HG03108 (cell line): ENCODE measurements around the gene RNF208.
"Not testable (repeated sequence)": the region's sequence is repeated elsewhere in the genome, so short reads cannot be mapped to it uniquely, and the experiment has no call there.

Experiments used
- ATAC-seq: cut with Tn5 transposase; IDR thresholded peaks from one replicate; pipeline ENCODE4 v1.9.1; 2021; ENCODE audit warnings: moderate library complexity; ENCODE audit not compliant: unreplicated experiment

Gene RNF208, protein sequence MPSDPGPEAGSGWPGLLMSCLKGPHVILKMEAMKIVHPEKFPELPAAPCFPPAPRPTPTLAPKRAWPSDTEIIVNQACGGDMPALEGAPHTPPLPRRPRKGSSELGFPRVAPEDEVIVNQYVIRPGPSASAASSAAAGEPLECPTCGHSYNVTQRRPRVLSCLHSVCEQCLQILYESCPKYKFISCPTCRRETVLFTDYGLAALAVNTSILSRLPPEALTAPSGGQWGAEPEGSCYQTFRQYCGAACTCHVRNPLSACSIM

DNA sequence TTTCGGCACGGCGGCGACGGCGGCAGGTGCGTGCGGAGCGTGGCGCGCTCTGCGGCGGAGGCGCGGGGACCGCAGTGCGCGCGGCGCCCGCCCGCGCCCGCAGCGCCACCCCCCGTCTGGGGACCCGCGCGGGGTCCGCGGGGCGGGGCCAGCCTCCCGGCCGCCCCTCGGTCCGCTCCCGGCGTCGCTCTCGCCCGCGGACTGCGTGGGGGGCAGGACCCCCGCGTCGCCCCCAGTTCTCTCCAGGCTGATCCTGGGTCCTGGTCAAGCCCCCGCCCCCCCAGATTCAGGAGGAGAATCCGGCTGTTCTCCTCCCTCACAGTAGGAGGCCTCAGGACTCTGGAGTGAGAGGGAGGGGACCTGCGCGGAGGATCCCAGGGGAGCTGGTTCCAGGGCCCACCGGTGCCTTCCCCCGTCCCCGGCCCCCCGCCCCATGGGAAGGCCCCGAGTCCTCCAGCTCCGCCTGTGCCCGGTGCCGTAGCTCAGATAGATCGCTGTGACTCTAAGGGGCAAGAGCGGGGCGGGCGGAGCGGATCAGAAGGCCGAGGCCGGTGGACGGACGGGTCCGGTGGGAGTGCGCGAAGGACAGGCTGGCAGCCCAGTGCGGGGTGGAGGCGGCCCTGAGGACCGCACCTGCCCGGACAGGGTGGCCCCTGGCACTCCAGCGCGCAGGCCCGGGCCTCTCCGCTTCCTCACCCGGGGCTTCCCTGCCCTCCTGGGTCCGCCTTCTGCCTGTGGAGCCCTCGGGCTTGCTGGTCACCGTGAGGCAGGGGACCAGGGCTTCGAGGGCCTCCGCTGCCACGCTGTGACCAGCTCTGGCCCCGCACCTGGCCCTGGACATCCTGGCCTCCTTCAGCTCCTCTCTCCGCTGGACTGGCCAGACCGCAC lies at the start of gene RNF208:
Gene RNF208, minus strand, starts transcription at position 51 of the 888 bp plus-strand sequence. CDS start 1,028 bp downstream, outside the sequence.
- ATAC-seq: peak; percentile 4

DNA sequence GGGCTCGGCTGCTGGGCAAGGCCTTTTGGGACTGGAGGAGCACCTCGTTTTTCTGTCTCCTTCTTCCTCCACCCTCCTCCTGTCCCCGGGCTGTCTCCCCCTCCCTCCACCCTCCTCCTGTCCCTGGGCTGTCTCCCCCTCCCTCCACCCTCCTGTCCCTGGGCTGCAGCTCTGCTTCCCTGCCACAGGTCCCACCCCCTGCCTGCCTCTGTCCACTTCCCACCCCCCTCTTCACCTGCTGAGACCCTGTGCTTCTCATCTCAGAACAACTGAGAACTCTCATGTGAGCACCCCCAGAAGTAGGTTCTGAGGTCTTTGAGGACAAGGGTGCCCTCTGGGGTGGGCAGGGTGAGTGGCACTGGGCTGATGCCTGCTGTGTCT lies 49.6 kb upstream of the RNF208 start:
- no peak for ATAC-seq

DNA sequence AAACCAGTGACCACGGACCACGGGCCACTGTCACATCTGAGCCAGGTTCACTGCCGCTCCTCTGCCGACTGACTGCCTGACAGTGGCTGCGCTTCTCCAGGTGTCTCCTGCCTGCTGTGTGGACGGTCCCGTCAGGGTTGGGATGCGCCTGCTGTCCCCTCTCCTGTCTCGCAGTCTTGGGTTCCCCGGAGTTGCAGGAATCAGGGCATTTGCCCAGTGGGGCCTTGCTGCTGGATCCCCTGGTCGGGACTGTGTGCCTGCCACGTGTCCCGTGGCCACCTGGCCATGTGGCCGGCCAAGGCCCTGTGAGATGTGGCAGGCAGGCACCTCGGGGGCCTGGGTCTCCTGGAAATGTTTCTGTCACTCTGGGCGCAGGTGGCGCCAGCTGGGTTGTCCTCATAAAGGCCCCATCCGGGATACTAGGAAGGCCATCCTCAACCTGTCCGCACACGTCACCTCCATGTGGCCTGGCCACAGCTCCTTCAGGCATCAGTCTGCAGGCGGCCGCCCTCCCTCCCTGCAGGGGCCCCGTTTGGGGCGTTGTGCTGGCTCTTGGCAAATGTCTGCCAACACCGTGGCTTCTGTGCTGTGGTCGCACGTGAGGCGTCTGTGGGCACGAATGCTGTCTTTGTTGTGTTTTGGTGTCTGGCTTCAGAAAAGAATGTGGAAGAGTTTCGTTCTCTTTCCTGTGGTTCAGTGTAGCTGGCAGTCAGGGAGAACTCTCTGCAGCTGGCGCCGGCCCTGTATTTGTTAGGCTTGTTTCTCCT lies 49.1 kb upstream of the RNF208 start:
- no peak for ATAC-seq

DNA sequence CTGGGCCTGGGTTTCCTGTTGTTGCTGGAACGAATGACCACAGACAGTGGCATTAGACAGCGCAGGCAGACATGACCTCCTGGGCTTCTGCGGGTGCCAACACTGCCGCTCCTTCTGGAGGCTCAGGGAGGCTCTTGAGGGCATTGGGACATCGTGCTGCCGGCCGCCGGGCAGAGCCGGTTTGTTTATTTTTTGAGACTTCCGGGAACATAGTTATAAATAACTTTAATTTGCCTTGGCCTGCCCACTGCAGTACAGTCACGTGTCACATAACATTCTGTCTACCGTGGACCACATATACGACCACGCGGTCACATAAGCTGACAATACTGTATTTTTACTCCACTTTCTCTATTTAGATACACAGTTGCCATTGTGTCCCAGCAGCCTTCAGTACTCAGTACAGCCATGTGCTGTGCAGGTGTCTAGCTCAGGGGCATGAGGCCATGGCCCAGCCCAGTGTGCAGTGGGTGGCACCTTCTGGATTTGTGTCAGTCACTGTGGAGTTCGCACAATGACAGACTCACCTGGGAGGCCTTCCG lies 47.3 kb upstream of the RNF208 start:
- no peak for ATAC-seq

DNA sequence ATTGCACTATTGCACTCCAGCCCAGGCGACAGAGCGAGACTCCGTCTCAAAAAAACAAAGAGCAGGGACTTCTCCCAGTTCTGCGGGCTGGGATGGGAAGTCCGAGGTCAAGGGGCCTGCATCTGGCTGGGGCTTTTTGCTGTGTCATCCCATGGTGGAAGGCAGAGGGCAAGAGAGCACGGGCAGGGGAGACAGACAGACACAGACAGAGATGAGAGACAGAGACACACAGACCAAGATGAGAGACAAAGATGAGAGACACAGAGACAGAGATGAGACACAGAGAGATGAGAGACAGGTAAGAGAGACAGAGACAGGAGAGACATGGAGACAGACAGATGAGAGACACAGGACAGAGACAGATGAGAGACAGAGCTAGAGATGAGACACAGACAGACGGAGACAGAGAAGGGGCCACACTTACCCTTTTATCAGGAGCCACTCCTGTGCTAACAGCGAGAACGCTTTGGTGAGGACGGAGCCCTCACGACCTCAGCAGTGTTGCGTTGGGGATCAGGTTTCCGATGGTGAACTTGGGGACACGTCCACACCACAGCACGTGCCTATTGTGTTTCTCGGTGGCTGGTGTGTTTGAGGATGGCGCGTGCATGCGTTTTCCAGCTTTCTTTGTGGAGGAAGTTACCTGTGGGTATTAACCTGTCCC lies 46.6 kb upstream of the RNF208 start:
- ATAC-seq: no peak

DNA sequence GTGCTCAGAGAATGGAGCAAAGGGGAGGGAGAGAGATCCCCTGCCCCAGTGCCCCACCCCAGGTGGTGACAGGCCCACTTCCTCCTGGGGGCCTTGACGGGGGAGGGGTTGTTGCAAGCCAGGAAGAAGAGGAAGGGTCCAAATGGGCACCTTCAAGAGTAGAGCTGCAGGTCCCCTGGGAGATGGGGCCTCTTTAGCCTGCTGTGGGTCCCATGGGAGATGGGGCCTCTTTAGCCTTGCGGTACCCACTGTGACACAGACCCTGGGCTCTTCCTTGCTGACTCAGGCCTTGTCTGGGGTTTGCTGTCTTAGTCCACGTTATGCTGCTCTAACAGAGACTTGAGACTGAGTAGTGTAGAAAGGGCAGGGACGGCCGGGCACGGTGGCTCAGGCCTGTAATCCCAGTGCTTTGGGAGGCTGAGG lies 45.9 kb upstream of the RNF208 start:
- no peak for ATAC-seq

DNA sequence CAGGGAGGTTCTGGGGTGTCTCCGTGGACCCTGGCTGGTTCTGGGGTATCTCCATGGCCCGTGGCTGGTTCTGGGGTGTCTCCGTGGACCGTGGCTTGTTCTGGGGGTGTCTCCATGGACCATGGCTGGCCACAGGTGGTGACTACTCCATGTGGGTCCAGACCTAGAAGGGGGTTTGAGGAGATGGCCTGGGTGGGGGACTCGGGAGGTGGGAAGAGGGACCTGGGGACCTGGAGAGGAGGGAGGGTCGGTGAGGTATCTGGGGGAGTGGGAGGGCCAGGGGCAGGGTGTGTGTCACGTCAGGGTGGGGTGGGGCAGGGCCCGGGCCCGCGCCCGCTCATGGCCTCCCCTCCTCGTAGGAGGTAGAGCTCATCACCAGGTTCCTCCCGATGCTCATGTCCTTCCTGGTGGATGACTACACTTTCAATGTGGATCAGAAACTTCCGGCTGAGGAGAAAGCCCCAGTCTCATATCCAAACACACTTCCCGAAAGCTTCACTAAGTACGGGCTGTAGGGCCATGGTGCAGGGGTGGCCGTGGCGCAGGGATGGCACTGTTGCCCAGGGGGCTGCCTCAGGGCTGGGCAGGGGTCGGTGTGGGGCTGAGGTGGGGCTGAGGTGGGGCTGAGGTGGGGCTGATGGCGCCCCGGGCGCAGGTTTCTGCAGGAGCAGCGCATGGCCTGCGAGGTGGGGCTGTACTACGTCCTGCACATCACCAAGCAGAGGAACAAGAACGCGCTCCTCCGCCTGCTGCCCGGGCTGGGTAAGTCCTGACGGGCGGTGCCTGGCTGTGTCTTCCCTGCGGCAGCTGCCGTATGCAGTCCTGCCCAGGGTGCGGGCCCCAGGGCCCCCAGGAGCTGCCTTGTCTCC lies 44.8 kb upstream of the RNF208 start:
- no peak for ATAC-seq

DNA sequence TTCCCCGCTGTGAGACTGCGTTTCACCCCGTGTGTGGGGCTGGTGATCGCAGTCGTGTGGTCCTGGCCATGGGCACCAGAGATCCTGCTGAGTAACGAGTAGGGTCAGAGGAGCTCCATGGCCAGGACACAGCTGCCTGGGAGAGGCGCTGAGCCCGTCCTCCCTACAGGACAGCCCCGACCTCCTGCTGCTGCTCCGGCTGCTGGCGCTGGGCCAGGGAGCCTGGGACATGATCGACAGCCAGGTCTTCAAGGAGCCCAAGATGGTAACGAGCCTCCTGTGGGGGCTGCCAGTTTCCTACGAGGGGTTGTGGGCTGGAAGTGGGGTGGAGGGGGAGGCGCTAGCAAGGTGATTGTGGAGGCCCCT lies 44.1 kb upstream of the RNF208 start:
- no peak for ATAC-seq

DNA sequence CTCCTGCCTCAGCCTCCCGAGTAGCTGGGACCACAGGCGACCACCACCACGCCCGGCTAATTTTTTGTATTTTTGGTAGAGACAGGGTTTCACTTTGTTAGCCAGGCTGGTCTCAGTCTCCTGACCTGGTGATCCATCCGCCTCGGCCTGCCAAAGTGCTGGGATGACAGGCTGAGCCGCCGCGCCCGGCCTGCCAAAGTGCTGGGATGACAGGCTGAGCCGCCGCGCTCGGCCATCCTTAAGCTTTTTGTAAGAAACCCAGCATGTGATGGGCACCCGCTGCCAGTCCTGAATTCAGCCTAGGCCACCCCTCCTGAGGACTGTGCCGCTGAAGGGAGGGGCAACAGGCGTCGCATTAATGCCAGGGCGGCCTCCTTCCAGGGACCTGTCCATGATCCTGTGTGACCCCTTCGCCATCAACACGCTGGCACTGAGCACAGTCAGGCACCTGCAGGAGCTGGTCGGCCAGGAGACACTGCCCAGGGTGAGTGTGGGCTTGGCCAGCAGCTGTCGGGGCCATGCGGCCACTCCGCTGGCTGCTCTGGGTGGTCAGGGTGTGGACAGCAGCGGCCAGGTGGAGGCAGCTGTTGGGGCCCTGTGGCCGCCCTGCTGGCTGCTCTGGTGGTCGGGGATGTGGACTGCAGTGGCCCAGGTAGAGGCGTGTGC lies 43.6 kb upstream of the RNF208 start:
- ATAC-seq: no peak

DNA sequence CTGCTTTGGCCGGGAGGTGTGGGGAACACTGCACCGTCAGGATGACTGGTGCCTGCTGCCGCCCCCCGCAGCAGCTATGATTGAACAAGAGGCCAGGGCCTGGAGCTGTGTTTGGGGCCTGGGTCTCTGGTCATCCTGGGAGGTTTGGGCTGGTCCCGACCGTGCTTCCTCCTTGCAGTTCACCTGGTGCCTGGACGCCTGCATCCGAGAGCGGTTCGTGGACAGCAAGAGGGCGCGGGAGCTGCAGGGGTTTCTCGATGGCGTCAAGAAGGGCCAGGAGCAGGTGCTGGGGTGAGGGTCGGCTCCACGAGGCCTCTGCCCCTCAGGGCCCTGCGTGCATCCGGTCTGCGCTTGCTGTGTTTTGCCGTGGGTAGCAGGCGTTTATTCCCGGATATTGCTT lies 42.0 kb upstream of the RNF208 start:
- ATAC-seq: no peak

DNA sequence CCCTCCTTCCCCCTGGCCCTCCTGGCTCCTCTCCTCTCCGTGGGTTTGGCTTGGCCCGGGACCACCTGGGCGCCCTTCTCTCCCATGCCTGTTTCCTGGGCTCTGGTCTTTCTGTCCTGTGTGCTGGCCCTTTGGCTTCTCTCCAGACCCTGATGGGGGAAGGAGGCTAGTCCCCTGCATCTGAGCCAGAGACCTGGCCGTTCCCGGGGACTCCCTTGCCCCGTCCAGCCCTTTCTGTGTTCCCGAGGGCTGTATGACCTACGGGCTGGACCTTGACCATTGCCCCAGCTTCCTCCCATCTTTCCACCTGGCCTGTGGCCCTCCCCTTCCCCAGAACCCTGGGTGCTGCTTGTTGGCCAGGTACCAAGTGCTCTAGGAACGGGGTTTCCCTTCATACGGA lies 41.5 kb upstream of the RNF208 start:
- ATAC-seq: no peak

DNA sequence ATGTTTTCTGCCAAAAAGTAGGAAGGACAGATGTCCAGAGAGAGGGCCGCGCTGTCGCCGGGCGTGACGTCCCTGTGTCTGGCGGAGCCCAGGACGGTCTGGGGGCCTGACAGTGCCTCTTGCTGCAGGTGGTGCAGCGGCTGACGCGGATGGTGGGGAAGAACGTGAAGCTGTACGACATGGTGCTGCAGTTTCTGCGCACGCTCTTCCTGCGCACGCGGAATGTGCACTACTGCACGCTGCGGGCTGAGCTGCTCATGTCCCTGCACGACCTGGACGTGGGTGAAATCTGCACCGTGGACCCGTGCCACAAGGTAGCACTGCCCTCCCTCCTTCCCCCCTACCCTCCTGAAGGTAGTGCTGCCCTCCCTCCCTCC lies 40.9 kb upstream of the RNF208 start:
- no peak for ATAC-seq

DNA sequence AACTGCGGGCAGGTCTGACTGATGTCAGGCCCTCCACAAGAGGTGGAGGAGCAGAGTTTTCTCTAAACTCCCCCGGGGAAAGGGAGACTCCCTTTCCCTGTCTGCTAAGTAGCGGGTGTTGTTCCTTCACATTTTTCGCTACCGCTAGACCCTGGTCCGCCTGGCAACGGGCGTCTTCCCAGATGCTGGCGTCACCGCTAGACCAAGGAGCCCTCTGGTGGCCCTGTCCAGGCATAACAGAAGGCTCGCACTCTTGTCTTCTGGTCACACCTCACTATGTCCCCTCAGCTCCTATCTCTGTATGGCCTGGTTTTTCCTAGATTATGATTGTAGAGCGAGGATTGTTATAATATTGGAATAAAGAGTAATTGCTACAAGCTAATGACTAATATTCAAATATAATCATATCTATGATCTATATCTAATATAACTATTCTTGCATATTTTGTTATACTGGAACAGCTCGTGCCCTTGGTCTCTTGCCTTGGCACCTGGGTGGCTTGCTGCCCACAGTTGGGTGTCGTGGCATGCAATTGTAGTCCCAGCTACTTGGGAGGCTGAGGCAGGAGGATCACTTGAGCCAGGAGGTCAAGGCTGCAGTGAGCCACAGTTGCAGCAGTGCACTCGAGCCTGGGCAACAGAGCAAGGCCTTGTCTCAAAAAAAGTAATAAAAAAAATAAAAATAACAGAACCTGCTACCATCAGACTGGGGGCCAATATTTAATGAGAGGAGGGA lies 40.3 kb upstream of the RNF208 start:
- ATAC-seq: not testable (repeated sequence)

DNA sequence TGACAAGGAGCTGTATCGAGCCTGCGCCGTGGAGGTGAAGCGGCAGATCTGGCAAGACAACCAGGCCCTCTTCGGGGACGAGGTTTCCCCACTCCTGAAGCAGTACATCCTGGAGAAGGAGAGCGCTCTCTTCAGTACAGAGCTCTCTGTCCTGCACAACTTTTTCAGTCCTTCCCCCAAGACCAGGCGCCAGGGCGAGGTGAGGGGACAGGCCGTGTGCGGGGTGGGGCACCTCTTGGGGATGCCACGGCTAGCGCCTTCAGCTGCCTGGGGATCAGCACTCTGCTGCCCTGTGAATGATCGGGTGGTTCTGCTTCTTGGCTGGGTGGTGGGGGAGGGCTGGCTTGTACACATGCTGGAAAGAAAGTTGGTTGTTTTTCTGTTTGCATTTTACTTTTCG lies 34.8 kb upstream of the RNF208 start:
- ATAC-seq: no peak

DNA sequence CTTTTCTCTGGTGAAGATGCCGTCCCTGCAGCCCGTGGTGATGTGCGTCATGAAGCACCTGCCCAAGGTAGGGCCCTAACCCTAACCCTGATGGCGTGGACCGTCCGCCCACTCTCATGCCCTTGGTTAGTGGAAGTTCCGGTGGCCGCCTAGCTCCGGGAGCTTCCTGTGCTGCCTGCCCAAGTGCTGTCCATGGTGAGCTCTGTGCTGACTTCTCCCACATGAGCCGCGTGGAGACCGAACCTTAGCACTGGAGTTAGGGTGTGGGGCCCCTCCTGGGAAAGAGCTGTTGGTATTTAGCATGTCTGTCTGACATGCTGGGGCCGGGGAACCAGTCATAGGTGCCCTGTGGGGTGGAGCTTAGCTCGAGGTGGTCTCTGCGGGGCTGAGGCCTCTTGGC lies 34.3 kb upstream of the RNF208 start:
- no peak for ATAC-seq

DNA sequence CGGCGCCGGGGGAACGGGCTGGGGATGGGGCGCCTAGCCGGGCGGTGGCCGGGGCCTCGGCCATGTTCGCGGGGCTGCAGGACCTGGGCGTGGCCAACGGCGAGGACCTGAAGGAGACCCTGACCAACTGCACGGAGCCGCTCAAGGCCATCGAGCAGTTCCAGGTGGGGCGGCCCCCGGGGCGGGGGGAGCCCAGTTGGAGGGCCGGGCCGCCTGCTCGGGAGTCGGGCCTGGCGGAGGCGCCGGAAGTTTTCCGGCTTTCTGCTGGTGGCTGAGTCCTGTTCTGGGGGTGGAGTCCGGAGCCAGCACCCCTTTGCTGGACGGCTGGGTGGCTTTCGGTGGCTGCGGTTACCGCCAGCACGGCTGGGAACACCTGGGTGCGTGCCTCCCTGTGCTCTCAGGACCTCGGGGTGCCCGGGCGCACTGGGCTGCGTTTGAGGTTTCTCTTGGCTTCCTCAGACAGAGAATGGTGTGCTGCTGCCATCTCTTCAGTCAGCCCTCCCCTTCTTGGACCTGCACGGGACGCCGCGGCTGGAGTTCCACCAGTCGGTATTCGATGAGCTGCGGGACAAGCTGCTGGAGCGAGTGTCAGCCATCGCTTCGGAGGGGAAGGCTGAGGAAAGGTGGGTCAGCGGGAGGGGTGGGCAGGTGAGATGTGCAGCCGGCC lies 33.5 kb upstream of the RNF208 start:
- ATAC-seq: no peak

DNA sequence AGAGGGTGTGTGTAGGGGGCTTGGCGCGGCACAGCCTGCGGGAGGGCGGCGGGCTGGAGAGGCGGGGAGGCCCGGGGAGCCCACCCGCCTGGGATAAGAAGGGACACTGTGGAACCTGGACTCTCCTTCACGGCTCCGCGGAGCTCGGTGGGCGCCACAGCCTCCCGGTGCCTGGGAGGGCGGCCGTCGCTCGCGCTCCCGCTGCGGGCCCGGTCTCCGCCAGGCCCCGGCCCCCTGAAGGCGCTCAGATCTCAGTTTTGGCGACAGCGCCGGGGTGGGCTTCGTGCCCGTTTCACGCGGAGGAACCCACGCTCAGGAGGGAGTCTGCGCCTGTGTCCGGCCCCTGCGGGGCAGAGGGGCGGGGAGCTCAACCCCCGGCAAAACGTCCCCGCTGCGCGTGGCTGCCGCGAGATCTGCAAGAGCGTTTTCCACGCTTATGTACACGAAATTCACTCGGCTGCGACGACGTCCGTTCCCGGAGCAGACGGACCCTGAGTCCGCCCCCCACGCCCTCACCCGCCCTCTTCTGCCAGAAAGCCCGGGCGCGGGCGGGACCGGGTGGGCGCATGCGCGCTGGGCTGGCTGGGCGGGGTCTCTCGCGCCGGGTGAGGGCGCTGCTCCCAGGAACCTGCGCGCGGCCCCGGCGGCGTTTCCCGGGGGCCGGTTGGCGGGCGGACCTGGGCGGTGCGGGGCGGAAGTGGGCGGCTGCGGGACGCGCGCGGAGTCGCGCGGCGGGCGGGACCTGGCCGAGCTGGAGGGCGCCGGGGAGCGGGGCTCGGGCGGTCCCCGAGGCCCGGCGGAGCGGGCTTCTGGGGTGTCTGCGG lies 32.8 kb upstream of the RNF208 start, which contains the start of gene NELFB:
Gene NELFB, plus strand, starts transcription at position 704 of the 824 bp plus-strand sequence.
- ATAC-seq: peak; percentile 70
